Right lobe of liver (tissue), 6 donors: ENCODE data around the gene CDC23. TPM values are rescaled to one million over a fixed set of nuclear protein-coding genes. Genes with fewer than 3 reads are reported as not detected.
A peak's percentile ranks its signal among the peaks of the same experiment; 100 is the strongest.

Source experiments
- ATAC-seq, 4 donors: fragments of 200-7000 bp; cut with Tn5 transposase; one replicate each; pipeline ENCODE4 v1.9.1; 2020; ENCODE audit warnings: mild to moderate bottlenecking in 4 of 4, moderate library complexity in 4 of 4
- DNase-seq, 3 donors: peaks; one replicate each; pipeline ENCODE4 v3.0.0-alpha.2; 2020
- H3K27ac ChIP-seq, 3 donors: fragments of 200-600 bp; one replicate each; pipeline ENCODE4 v1.8.0; 2022
- H3K27me3 ChIP-seq, 2 donors: fragments of 200-600 bp; one replicate each; pipeline ENCODE4 v1.8.0; 2022
- H3K36me3 ChIP-seq, 4 donors: fragments of 200-600 bp; sonication (generic) in 1 of 4; one replicate each; pipeline versions ENCODE4 v1.5.1 to v1.8.0; 2017 to 2022; ENCODE audit warnings: control low read depth in 1 of 4
- H3K4me1 ChIP-seq, 4 donors: fragments of 200-600 bp; sonication (generic) in 1 of 4; one replicate each; pipeline versions ENCODE4 v1.5.1 to v1.8.0; 2017 to 2022; ENCODE audit warnings: control low read depth in 1 of 4
- H3K4me3 ChIP-seq, 3 donors: fragments of 200-600 bp; one replicate each; pipeline ENCODE4 v1.8.0; 2022
- H3K9me3 ChIP-seq, 4 donors: fragments of 200-600 bp; sonication (generic) in 1 of 4; one replicate each; pipeline versions ENCODE4 v1.5.1 to v1.8.0; 2017 to 2022; ENCODE audit warnings: control low read depth in 1 of 4
- CTCF ChIP-seq, 4 donors: fragments of 200-600 bp in 3 of 4; fragments of 450-650 bp in 1 of 4; IDR thresholded peaks; one replicate each; pipeline versions ENCODE4 v1.5.1 to v1.8.0; 2016 to 2022; ENCODE audit warnings: antibody characterized with exemption in 4 of 4, mild to moderate bottlenecking in 2 of 4
- POLR2A ChIP-seq: fragments of 450-650 bp; IDR thresholded peaks from one replicate; pipeline ENCODE4 v1.6.1; 2017; ENCODE audit warnings: antibody characterized with exemption, mild to moderate bottlenecking
- WGBS: methylation state at CpG from one replicate; pipeline ENCODE4 v1.1.6; 2018; ENCODE audit warnings: low coverage, low lambda C conversion rate; ENCODE audit not compliant: insufficient coverage; ENCODE audit errors: missing lambda C conversion rate; 5-methylcytosine and 5-hydroxymethylcytosine counted together
- intact Hi-C, 2 donors: fragments of 100-400 bp; cut with DNase I; formaldehyde crosslinking; loops; one replicate each; pipeline versions ENCODE4 v1.11.2 to v1.14.1; 2022
- total RNA-seq, 6 experiments: library from RNA; depleted of rRNA in 2 of 6; stranded (reverse); fragments of >200 nt in 2 of 6; fragmentation: NEBNext Ultra II Directional in 3 of 6; extraction: Animal tissue kit (Norgen Biotek cat#: 25700) in 3 of 6; gene quantifications; one replicate each; pipeline versions ENCODE4 v1.1.0 to v1.2.4, GENCODE V29; 2016 to 2023
- donor health status: DM: no; HTN: yes; CAD: no.
- donor health status: DM: no; HTN: no; CAD: no.
- donor health status: DM: no; HTN: no; CAD: no.
- donor health status: DM: no; HTN: yes; CAD: no.
- donor health status: DM: no; HTN: yes; CAD: no.

CDC23 gene
- total RNA-seq, 6 experiments from 2014 or later = 11.9 to 16.2 (median 15.2) TPM

- peak; percentile 72 to 77 (median 74) for DNase-seq
- Histone ChIP-seq H3K4me1 (peaks cover 0 to 12% (median 3%) of the 10 kb centered on the region in 4 donors), H3K36me3 (no peaks in the 10 kb centered on the region), H3K27me3 (no peaks in the 10 kb centered on the region), H3K4me3 (peak overlapping the region; percentile 46 to 53 (median 50)), H3K9me3 (no peaks in the 10 kb centered on the region), H3K27ac (no peak overlapping the region)
- TF ChIP-seq CTCF (IDR thresholded peaks at IDR 0.05) (no peak), POLR2A (no peak)
- WGBS = 10% methylated on average over 16 of the region's 67 CpGs
- ATAC-seq = peak; percentile 93 to 96 (median 94)
- intact Hi-C loops = no loop called here
Measured at GRCh38 chr5:138241688-138242571, 28.8 kb upstream of the CDC23 start.

- no peaks in the 10 kb centered on the region for H3K27me3 ChIP-seq
- 60% methylated on average over 3 of the region's 3 CpGs for WGBS
- H3K9me3 ChIP-seq = no peaks in the 10 kb centered on the region
- intact Hi-C loops = no loop called here
- DNase-seq (no peak), ATAC-seq (no peak)
- no peak overlapping the region for H3K4me3 ChIP-seq
- TF ChIP-seq CTCF (IDR thresholded peaks at IDR 0.05) (no peak), POLR2A (no peak)
- no peak overlapping the region for H3K27ac ChIP-seq
- no peaks in the 10 kb centered on the region for H3K36me3 ChIP-seq
- peaks cover 0 to 12% (median 3%) of the 10 kb centered on the region in 4 donors for H3K4me1 ChIP-seq
Measured at GRCh38 chr5:138240650-138241385, 27.7 kb upstream of the CDC23 start.

GRCh38 chr5:138238034-138238433 is 24.9 kb upstream of the CDC23 start:
- Histone ChIP-seq H3K27me3 (no peaks in the 10 kb centered on the region), H3K27ac (no peak overlapping the region), H3K36me3 (no peaks in the 10 kb centered on the region), H3K4me3 (no peak overlapping the region), H3K9me3 (no peaks in the 10 kb centered on the region), H3K4me1 (peaks cover 0 to 12% (median 3%) of the 10 kb centered on the region in 4 donors)
- intact Hi-C loops = no loop called here
- WGBS = 20% methylated on average over 1 of the region's 1 CpG
- ATAC-seq (no peak), DNase-seq (no peak)
- TF ChIP-seq POLR2A = no peak
- no peak for TF ChIP-seq CTCF (IDR thresholded peaks at IDR 0.05)

- Histone ChIP-seq H3K27ac (no peak overlapping the region), H3K9me3 (no peaks in the 10 kb centered on the region), H3K36me3 (no peaks in the 10 kb centered on the region), H3K4me1 (peaks cover 0 to 6% (median 0%) of the 10 kb centered on the region in 4 donors), H3K27me3 (no peaks in the 10 kb centered on the region), H3K4me3 (no peak overlapping the region)
- TF ChIP-seq CTCF (IDR thresholded peaks at IDR 0.05) (no peak), POLR2A (no peak)
- ATAC-seq (no peak), DNase-seq (no peak)
- WGBS = 100% methylated on average over 1 of the region's 2 CpGs
- intact Hi-C loops = no loop called here
Measured at GRCh38 chr5:138234651-138235050, 21.5 kb upstream of the CDC23 start.
